ENCODE results near the gene RNF213. TPM values are rescaled to one million over a fixed set of nuclear protein-coding genes. Genes with fewer than 3 reads are reported as not detected.

RNF213 gene
- total RNA-seq, 1 experiment from 2014 or later: 71.4 TPM

- ChIA-PET POLR2A (ENCODE audit: unreplicated experiment) (no interaction called here), CTCF (no interaction called here)
- Histone ChIP-seq H3K4me3 (ENCODE audit: low read length) (no peak overlapping the region), H3K36me3 (ENCODE audit: low read depth, low read length) (peaks cover 35% of the 10 kb centered on the region; the same call in 1 of the 2 replicates), H3K27me3 (ENCODE audit: low read length) (no peaks in the 10 kb centered on the region), H3K79me2 (ENCODE audit: low read length) (no peaks in the 10 kb centered on the region), H3K27ac (ENCODE audit: low read length) (no peak overlapping the region), H3K4me1 (ENCODE audit: insufficient read depth, low read length) (no peaks in the 10 kb centered on the region), H2AFZ (ENCODE audit: low read length) (no peak overlapping the region), H4K20me1 (ENCODE audit: low read length) (no peaks in the 10 kb centered on the region), H3K4me2 (ENCODE audit: low read length) (no peak overlapping the region), H3F3A (ENCODE audit: low read length, unreplicated experiment) (no peaks in the 10 kb centered on the region), H3K9ac (ENCODE audit: low read length) (no peak overlapping the region), H3K9me2 (replicated peaks; ENCODE audit: low read length) (no peaks in the 10 kb centered on the region), H3K9me3 (ENCODE audit: low read length) (no peaks in the 10 kb centered on the region)
- no TSS peak for BruUV-seq (replicated peaks)
- ATAC-seq (no peak), DNase-seq (no peak)
- intact Hi-C loops (cut with micrococcal nuclease): no loop called here
- TF ChIP-seq EZH2phosphoT487 (IDR thresholded peaks at IDR 0.05; ENCODE audit: borderline replicate concordance, low read length): no peak
- no peak for TF ChIP-seq EZH2 (IDR thresholded peaks at IDR 0.05; ENCODE audit: low read length, unreplicated experiment)
- TF ChIP-seq CTCF (conservative IDR thresholded peaks at IDR 0.05; ENCODE audit: low read depth, low read length): no peak
Observed at GRCh38 chr17:80337195-80337895, 76.7 kb downstream of the RNF213 start.

GRCh38 chr17:80339118-80339517 is 78.5 kb downstream of the RNF213 start:
- no TSS peak for BruUV-seq (replicated peaks)
- Histone ChIP-seq H3K4me1 (ENCODE audit: insufficient read depth, low read length) (no peaks in the 10 kb centered on the region), H4K20me1 (ENCODE audit: low read length) (no peaks in the 10 kb centered on the region), H3K9me2 (replicated peaks; ENCODE audit: low read length) (no peaks in the 10 kb centered on the region), H3F3A (ENCODE audit: low read length, unreplicated experiment) (no peaks in the 10 kb centered on the region), H3K4me3 (ENCODE audit: low read length) (no peak overlapping the region), H3K36me3 (ENCODE audit: low read depth, low read length) (peaks cover 45% of the 10 kb centered on the region), H3K27me3 (ENCODE audit: low read length) (no peaks in the 10 kb centered on the region), H3K27ac (ENCODE audit: low read length) (no peak overlapping the region), H2AFZ (ENCODE audit: low read length) (no peak overlapping the region), H3K4me2 (ENCODE audit: low read length) (no peak overlapping the region), H3K9ac (ENCODE audit: low read length) (no peak overlapping the region), H3K79me2 (ENCODE audit: low read length) (no peaks in the 10 kb centered on the region), H3K9me3 (ENCODE audit: low read length) (no peaks in the 10 kb centered on the region)
- POLR2A ChIA-PET (ENCODE audit: unreplicated experiment): no interaction called here
- CTCF ChIA-PET: interaction anchor here (1.0 kb wide), 1 partner anchor 257 kb away, joined by 4 read pairs; no protein-coding TSS in a partner anchor
- DNase-seq (no peak), ATAC-seq (no peak)
- TF ChIP-seq EZH2 (IDR thresholded peaks at IDR 0.05; ENCODE audit: low read length, unreplicated experiment) (no peak), CTCF (conservative IDR thresholded peaks at IDR 0.05; ENCODE audit: low read depth, low read length) (no peak), EZH2phosphoT487 (IDR thresholded peaks at IDR 0.05; ENCODE audit: borderline replicate concordance, low read length) (no peak)
- intact Hi-C loops (cut with micrococcal nuclease): no loop called here

- Histone ChIP-seq H3K4me3 (ENCODE audit: low read length) (no peak overlapping the region), H2AFZ (ENCODE audit: low read length) (no peak overlapping the region), H3K9me3 (ENCODE audit: low read length) (no peaks in the 10 kb centered on the region), H3K4me1 (ENCODE audit: insufficient read depth, low read length) (no peaks in the 10 kb centered on the region), H3K27ac (ENCODE audit: low read length) (no peak overlapping the region), H3K4me2 (ENCODE audit: low read length) (no peak overlapping the region), H4K20me1 (ENCODE audit: low read length) (no peaks in the 10 kb centered on the region), H3K36me3 (ENCODE audit: low read depth, low read length) (peaks cover 51% of the 10 kb centered on the region), H3K9me2 (replicated peaks; ENCODE audit: low read length) (no peaks in the 10 kb centered on the region), H3K9ac (ENCODE audit: low read length) (no peak overlapping the region), H3K79me2 (ENCODE audit: low read length) (no peaks in the 10 kb centered on the region), H3K27me3 (ENCODE audit: low read length) (no peaks in the 10 kb centered on the region), H3F3A (ENCODE audit: low read length, unreplicated experiment) (no peaks in the 10 kb centered on the region)
- no peak for ATAC-seq
- ChIA-PET CTCF (interaction anchor here (0.6 to 1.0 kb wide), 2 partner anchors 257 to 380 kb away, joined by 4 to 5 read pairs; no protein-coding TSS in a partner anchor), POLR2A (ENCODE audit: unreplicated experiment) (no interaction called here)
- TF ChIP-seq EZH2phosphoT487 (IDR thresholded peaks at IDR 0.05; ENCODE audit: borderline replicate concordance, low read length) (no peak), EZH2 (IDR thresholded peaks at IDR 0.05; ENCODE audit: low read length, unreplicated experiment) (no peak), CTCF (conservative IDR thresholded peaks at IDR 0.05; ENCODE audit: low read depth, low read length) (no peak)
- intact Hi-C loops (cut with micrococcal nuclease): no loop called here
- BruUV-seq (replicated peaks): TSS peak; percentile 21
- no peak for DNase-seq
Observed at GRCh38 chr17:80339731-80340456, 79.2 kb downstream of the RNF213 start.
